ENCODE data around the gene ANKS1B.

Gene ANKS1B

DNA sequence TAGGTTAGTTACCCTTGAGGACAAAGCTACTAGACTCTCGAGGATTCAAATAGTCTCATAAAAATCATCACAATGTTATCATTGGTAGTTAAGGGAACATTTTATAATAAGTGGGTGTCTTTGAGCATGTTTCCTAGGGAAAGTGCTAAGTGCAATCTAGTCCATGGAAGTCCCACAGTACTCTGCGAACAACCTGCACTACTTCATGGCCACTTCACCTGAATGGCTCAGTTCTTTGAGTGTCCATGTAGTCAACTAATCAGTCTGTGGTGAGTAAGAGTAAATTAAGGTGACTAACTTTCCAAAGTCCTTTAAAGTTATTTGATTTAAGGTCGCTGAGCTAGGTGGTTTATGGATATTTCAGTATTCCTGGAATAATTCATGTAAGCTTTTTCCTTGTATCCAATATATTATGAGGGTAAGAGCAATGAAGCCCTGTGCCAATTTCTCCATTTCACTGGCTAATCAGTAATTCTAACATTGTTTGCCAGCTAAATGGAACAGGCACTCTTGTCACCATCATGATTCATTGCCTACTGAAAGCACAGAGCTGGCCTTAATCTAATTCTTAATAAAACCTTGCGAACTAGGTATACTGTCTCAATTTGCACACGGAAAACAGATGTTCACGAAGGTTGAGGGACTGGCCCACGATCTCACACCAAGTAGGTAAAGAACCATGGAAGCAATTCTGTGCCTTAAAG is 844.6 kb downstream of the ANKS1B start:
- Histone ChIP-seq H3K36me3 (ENCODE audit: control insufficient read depth, insufficient read depth, low read length) (no peaks in the 10 kb centered on the region), H3K9ac (ENCODE audit: low read length) (no peak overlapping the region), H3K27ac (ENCODE audit: low read depth, low read length) (no peak overlapping the region), H3K4me3 (ENCODE audit: low read length) (no peak overlapping the region), H3K27me3 (ENCODE audit: control insufficient read depth, insufficient read depth, low read length) (no peaks in the 10 kb centered on the region), H3K4me1 (ENCODE audit: control insufficient read depth, insufficient read depth, low read length) (no peaks in the 10 kb centered on the region)

DNA sequence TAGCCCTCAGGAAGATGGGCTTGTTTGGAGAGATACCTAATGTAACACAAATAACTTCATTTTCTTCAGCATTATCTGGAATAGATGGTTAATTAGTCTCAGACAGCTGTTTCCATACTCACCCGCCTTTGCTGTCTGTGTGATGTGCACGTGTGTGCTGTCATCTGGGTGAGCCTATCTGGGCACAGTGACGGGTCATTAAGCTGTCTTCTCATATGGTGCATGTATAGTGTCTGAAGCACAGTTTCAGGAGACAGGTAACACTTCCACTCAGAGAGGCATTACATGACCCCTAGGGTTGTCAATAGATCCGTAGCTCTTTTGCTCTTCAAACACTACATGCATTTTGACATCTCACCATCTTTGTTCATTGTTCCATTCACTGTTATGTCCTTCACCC is 846.3 kb downstream of the ANKS1B start:
- Histone ChIP-seq H3K9ac (ENCODE audit: low read length) (no peak overlapping the region), H3K4me3 (ENCODE audit: low read length) (no peak overlapping the region), H3K36me3 (ENCODE audit: control insufficient read depth, insufficient read depth, low read length) (no peaks in the 10 kb centered on the region), H3K27ac (ENCODE audit: low read depth, low read length) (no peak overlapping the region), H3K27me3 (ENCODE audit: control insufficient read depth, insufficient read depth, low read length) (no peaks in the 10 kb centered on the region), H3K4me1 (ENCODE audit: control insufficient read depth, insufficient read depth, low read length) (no peaks in the 10 kb centered on the region)

DNA sequence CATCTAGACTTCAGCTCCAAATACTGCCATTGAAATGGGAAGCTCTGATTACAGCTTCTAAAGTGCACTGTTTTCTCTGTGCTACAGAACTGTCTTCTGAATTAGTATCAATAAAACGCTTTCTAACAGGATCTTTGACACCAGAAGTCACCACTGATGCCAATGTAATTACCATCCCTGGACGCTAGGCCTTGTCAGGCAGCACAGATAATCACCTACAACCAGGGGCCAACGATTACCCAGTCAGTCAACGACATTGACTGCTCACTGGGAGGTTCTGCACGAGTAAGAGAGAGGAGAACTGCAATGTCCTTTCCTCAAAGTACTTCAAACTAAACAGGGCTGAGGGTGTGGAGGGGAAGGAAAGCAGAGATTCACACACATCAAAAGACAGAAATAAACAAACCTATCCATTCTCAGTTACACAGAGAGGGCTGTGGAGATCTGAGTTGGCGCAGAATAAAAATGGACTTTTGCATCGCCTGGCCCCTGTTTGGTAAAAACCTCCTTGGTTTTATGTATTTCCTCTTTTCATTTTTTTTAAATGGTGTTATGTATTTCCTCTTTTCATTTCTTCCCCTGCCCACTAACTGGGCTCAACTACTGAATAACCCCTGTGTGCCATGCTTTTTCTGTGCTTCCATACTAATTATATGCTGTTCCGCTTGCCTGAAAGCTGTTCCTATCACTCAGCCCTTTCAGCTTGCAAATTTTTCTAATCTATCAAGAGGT is 847.4 kb downstream of the ANKS1B start:
- Histone ChIP-seq H3K9ac (ENCODE audit: low read length) (no peak overlapping the region), H3K4me3 (ENCODE audit: low read length) (no peak overlapping the region), H3K36me3 (ENCODE audit: control insufficient read depth, insufficient read depth, low read length) (no peaks in the 10 kb centered on the region), H3K4me1 (ENCODE audit: control insufficient read depth, insufficient read depth, low read length) (no peaks in the 10 kb centered on the region), H3K27me3 (ENCODE audit: control insufficient read depth, insufficient read depth, low read length) (no peaks in the 10 kb centered on the region), H3K27ac (ENCODE audit: low read depth, low read length) (no peak overlapping the region)

DNA sequence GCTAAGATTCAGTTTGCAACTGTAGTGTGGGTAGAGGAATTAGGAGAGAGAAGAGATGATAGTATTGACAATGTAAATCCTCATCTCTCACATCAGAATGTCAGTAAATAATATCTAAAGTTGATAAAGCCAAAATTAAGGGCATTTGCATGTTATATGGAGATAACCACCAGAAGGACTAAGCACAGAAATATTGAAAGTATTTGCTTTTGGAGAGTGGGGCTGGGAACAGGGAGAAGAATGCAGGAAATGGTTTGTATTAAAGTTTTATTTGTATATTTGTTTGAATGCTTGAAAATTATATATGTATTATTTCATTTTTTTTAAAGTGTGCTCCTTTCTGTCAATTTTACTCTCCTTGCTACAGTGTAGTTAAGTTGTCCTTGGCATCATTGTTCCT is 848.2 kb downstream of the ANKS1B start:
- no peak overlapping the region for H3K27ac ChIP-seq (ENCODE audit: low read depth, low read length)
- no peaks in the 10 kb centered on the region for H3K4me1 ChIP-seq (ENCODE audit: control insufficient read depth, insufficient read depth, low read length)
- no peak overlapping the region for H3K9ac ChIP-seq (ENCODE audit: low read length)

GRCh38 chr12:99135376-99135775 is 849.4 kb downstream of the ANKS1B start:
- Histone ChIP-seq H3K27me3 (ENCODE audit: control insufficient read depth, insufficient read depth, low read length) (no peaks in the 10 kb centered on the region), H3K4me3 (ENCODE audit: low read length) (no peak overlapping the region), H3K27ac (ENCODE audit: low read depth, low read length) (no peak overlapping the region), H3K4me1 (ENCODE audit: control insufficient read depth, insufficient read depth, low read length) (no peaks in the 10 kb centered on the region), H3K36me3 (ENCODE audit: control insufficient read depth, insufficient read depth, low read length) (no peaks in the 10 kb centered on the region), H3K9ac (ENCODE audit: low read length) (no peak overlapping the region)

More for the DNA sequence above, 848.2 kb downstream of the ANKS1B start:
- Histone ChIP-seq H3K27me3 (ENCODE audit: control insufficient read depth, insufficient read depth, low read length) (no peaks in the 10 kb centered on the region), H3K4me3 (ENCODE audit: low read length) (no peak overlapping the region), H3K36me3 (ENCODE audit: control insufficient read depth, insufficient read depth, low read length) (no peaks in the 10 kb centered on the region)

DNA sequence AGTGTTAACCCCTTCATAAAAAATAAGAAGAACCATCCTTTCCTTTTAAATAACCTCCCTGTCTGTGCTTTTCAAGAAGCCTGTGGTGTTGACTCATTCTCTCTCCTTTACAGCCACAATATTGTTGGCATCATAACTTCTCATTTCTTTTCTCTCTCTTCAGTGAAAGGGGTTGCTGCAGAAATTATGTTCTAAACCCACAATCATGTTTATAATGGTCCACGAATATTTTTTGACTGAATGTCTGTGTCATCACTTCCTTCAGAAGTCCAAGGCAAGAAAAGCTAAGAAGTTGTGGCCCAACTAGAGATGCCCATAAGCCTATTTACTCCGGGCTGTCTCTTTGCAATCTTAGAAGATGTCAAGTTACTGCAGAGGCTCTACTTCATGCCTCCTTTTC is 851.3 kb downstream of the ANKS1B start:
- Histone ChIP-seq H3K9ac (ENCODE audit: low read length) (no peak overlapping the region), H3K4me1 (ENCODE audit: control insufficient read depth, insufficient read depth, low read length) (no peaks in the 10 kb centered on the region), H3K4me3 (ENCODE audit: low read length) (no peak overlapping the region), H3K27ac (ENCODE audit: low read depth, low read length) (no peak overlapping the region), H3K27me3 (ENCODE audit: control insufficient read depth, insufficient read depth, low read length) (no peaks in the 10 kb centered on the region), H3K36me3 (ENCODE audit: control insufficient read depth, insufficient read depth, low read length) (no peaks in the 10 kb centered on the region)

DNA sequence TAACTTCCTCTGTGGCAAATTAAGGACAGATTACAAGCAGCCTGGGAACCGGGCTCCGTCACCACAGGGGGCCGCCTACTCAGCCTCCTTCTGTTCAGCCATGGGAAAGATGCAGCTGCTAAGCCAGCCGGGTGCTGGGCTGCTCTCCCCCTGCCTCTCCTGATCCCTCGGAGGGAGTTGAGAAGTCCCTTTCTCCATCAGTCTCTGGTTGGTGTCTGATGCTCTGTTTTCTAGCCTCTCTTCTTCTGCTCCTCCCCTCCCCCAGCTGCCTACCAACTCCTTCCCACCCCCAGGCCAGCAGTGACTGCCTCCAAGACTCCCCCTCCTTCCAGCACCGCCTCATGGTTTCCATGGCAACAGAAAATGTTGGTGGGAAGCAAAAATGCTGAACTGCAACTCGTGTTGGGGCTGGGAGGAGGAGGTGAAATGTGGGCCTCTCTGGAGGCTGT is 853.0 kb downstream of the ANKS1B start:
- Histone ChIP-seq H3K4me3 (ENCODE audit: low read length) (no peak overlapping the region), H3K27me3 (ENCODE audit: control insufficient read depth, insufficient read depth, low read length) (no peaks in the 10 kb centered on the region), H3K27ac (ENCODE audit: low read depth, low read length) (no peak overlapping the region)

DNA sequence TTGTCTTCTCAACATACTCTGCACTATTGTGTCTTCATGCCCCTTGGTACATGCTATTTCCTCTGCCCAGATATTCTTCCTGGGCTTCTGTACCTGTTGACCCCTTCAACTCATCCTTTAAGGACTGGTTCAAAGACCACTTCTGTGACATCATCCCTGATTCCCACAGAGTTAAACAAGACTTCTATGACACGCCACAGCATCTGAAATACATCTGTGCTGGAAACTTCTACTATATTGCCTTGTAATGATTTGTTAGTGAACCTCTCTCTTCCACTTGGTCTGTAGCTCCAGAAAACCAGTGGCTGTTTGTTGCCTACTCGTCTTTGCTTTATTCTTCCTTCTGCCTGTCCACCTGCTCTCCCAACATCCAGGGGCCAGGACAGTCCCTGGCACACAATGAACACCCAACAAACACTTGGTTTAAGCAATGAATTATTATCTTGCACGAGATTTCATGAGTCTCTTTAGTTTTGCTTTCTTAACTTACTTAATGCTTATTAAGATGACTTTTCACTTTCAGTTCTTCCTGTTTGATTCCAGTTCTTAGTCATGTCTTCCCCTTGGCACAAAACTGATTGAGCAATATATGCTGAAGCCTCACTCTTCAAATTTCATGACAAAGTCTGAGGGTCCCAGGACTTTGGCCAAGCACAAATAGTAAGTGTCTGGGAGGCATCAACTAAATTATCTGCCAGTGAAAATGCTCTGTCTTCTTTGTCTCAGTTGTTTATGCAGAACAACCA is 853.8 kb downstream of the ANKS1B start:
- Histone ChIP-seq H3K9ac (ENCODE audit: low read length) (no peak overlapping the region), H3K27ac (ENCODE audit: low read depth, low read length) (no peak overlapping the region), H3K4me1 (ENCODE audit: control insufficient read depth, insufficient read depth, low read length) (no peaks in the 10 kb centered on the region), H3K36me3 (ENCODE audit: control insufficient read depth, insufficient read depth, low read length) (no peaks in the 10 kb centered on the region), H3K4me3 (ENCODE audit: low read length) (no peak overlapping the region), H3K27me3 (ENCODE audit: control insufficient read depth, insufficient read depth, low read length) (no peaks in the 10 kb centered on the region)

More for the DNA sequence above, 853.0 kb downstream of the ANKS1B start:
- Histone ChIP-seq H3K9ac (ENCODE audit: low read length) (no peak overlapping the region), H3K36me3 (ENCODE audit: control insufficient read depth, insufficient read depth, low read length) (no peaks in the 10 kb centered on the region), H3K4me1 (ENCODE audit: control insufficient read depth, insufficient read depth, low read length) (no peaks in the 10 kb centered on the region)

- no peak overlapping the region for H3K4me3 ChIP-seq (ENCODE audit: low read length)
- H3K36me3 ChIP-seq (ENCODE audit: control insufficient read depth, insufficient read depth, low read length), result no peaks in the 10 kb centered on the region
- no peaks in the 10 kb centered on the region for H3K27me3 ChIP-seq (ENCODE audit: control insufficient read depth, insufficient read depth, low read length)
- H3K9ac ChIP-seq (ENCODE audit: low read length), result no peak overlapping the region
- no peak overlapping the region for H3K27ac ChIP-seq (ENCODE audit: low read depth, low read length)
- H3K4me1 ChIP-seq (ENCODE audit: control insufficient read depth, insufficient read depth, low read length), result no peaks in the 10 kb centered on the region
Observed at GRCh38 chr12:99128246-99128802, 856.4 kb downstream of the ANKS1B start.

DNA sequence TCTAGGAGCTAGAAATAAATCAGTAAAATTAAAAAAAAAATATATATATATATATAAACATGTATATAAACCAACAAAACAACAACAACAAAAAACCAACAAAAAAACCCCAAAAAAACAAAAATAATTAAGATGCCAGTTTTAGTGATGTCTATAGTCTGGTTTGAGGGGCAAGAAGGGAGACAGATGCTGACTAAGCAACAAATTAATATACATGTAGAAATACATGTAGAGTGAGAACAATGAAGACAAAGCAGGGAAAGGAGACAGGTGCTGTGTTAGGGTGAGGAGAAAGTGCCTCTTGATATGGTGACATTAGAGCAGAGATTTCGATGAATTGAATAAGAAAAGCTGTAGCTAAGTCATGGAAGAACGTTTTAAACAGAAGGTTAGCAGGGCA is 861.8 kb downstream of the ANKS1B start:
- Histone ChIP-seq H3K27ac (ENCODE audit: low read depth, low read length) (no peak overlapping the region), H3K9ac (ENCODE audit: low read length) (no peak overlapping the region), H3K4me1 (ENCODE audit: control insufficient read depth, insufficient read depth, low read length) (no peaks in the 10 kb centered on the region), H3K4me3 (ENCODE audit: low read length) (no peak overlapping the region), H3K27me3 (ENCODE audit: control insufficient read depth, insufficient read depth, low read length) (no peaks in the 10 kb centered on the region), H3K36me3 (ENCODE audit: control insufficient read depth, insufficient read depth, low read length) (no peaks in the 10 kb centered on the region)

- H3K4me1 ChIP-seq (ENCODE audit: control insufficient read depth, insufficient read depth, low read length), result no peaks in the 10 kb centered on the region
- no peaks in the 10 kb centered on the region for H3K36me3 ChIP-seq (ENCODE audit: control insufficient read depth, insufficient read depth, low read length)
- no peak overlapping the region for H3K27ac ChIP-seq (ENCODE audit: low read depth, low read length)
- no peaks in the 10 kb centered on the region for H3K27me3 ChIP-seq (ENCODE audit: control insufficient read depth, insufficient read depth, low read length)
- no peak overlapping the region for H3K9ac ChIP-seq (ENCODE audit: low read length)
- H3K4me3 ChIP-seq (ENCODE audit: low read length), result no peak overlapping the region
Observed at GRCh38 chr12:99122496-99122895, 862.2 kb downstream of the ANKS1B start.

- H3K9ac ChIP-seq (ENCODE audit: low read length), result no peak overlapping the region
- no peaks in the 10 kb centered on the region for H3K4me1 ChIP-seq (ENCODE audit: control insufficient read depth, insufficient read depth, low read length)
- H3K27ac ChIP-seq (ENCODE audit: low read depth, low read length), result no peak overlapping the region
- H3K4me3 ChIP-seq (ENCODE audit: low read length), result no peak overlapping the region
- no peaks in the 10 kb centered on the region for H3K27me3 ChIP-seq (ENCODE audit: control insufficient read depth, insufficient read depth, low read length)
- no peaks in the 10 kb centered on the region for H3K36me3 ChIP-seq (ENCODE audit: control insufficient read depth, insufficient read depth, low read length)
Observed at GRCh38 chr12:99121546-99121945, 863.2 kb downstream of the ANKS1B start.

All from rectal smooth muscle tissue (tissue), 1 donor.